Liver (tissue), 9 donors: ENCODE measurements around the gene POLR2C. TPM values are rescaled to one million over a fixed set of nuclear protein-coding genes. Genes with fewer than 3 reads are reported as not detected.

ENCODE experiments used
- DNase-seq: peaks from one replicate; pipeline ENCODE4 v3.0.0-alpha.2; 2017; ENCODE audit warnings: low spot score
- H3K27ac ChIP-seq, 2 donors: one replicate each; pipeline ENCODE4 v1.7.0; 2013; ENCODE audit warnings: inconsistent platforms in 2 of 2, low read length in 2 of 2, control low read depth in 1 of 2, low read depth in 1 of 2, mild to moderate bottlenecking in 1 of 2
- H3K27me3 ChIP-seq, 4 donors: one replicate each; pipeline versions ENCODE4 v1.6.1 to v1.7.0; 2013; ENCODE audit warnings: low read length in 3 of 4, inconsistent platforms in 1 of 4, mild to moderate bottlenecking in 1 of 4, moderate library complexity in 1 of 4; ENCODE audit not compliant: control insufficient read depth in 4 of 4, insufficient read depth in 4 of 4
- H3K36me3 ChIP-seq, 4 donors: one replicate each; pipeline versions ENCODE4 v1.6.1 to v1.7.0; 2013; ENCODE audit warnings: low read length in 3 of 4, mild to moderate bottlenecking in 3 of 4, low read depth in 1 of 4, moderate library complexity in 1 of 4; ENCODE audit not compliant: control insufficient read depth in 4 of 4, insufficient read depth in 3 of 4
- H3K4me1 ChIP-seq, 4 donors: one replicate each; pipeline versions ENCODE4 v1.6.1 to v1.7.0; 2013; ENCODE audit warnings: low read length in 3 of 4, mild to moderate bottlenecking in 3 of 4, moderate library complexity in 1 of 4; ENCODE audit not compliant: control insufficient read depth in 4 of 4, insufficient read depth in 4 of 4
- H3K4me3 ChIP-seq, 3 donors: one replicate each; pipeline versions ENCODE4 v1.6.1 to v1.7.0; 2013; ENCODE audit warnings: low read length in 3 of 3, control low read depth in 1 of 3, low read depth in 1 of 3, mild to moderate bottlenecking in 1 of 3
- H3K9ac ChIP-seq, 2 donors: one replicate each; pipeline ENCODE4 v1.7.0; 2013; ENCODE audit warnings: low read length in 2 of 2, mild to moderate bottlenecking in 2 of 2, moderate library complexity in 2 of 2, control low read depth in 1 of 2, low read depth in 1 of 2
- H3K9me3 ChIP-seq, 4 donors: one replicate each; pipeline versions ENCODE4 v1.6.1 to v1.7.0; 2013; ENCODE audit warnings: low read length in 3 of 4; ENCODE audit not compliant: control insufficient read depth in 4 of 4
- CTCF ChIP-seq: fragments of 150-350 bp; IDR thresholded peaks from 2 replicates; pipeline ENCODE4 v1.5.1; 2017; ENCODE audit warnings: improper control_type of control experiment, low read depth, low read length; ENCODE audit not compliant: missing input control
- FOXA1 ChIP-seq: IDR thresholded peaks from 2 replicates; pipeline ENCODE4 v1.6.1; 2016; ENCODE audit warnings: antibody characterized with exemption
- FOXA2 ChIP-seq: IDR thresholded peaks from 2 replicates; pipeline ENCODE4 v1.6.1; 2016; ENCODE audit warnings: antibody characterized with exemption
- GABPA ChIP-seq, 2 donors: IDR thresholded peaks in 1 of 2; conservative IDR thresholded peaks in 1 of 2; 2 replicates each; pipeline ENCODE4 v1.6.1; 2016; ENCODE audit warnings: antibody characterized with exemption in 2 of 2, mild to moderate bottlenecking in 1 of 2, moderate library complexity in 1 of 2
- HNF4A ChIP-seq, 2 donors: conservative IDR thresholded peaks; 2 replicates each; pipeline ENCODE4 v1.6.1; 2016; ENCODE audit warnings: antibody characterized with exemption in 2 of 2, mild to moderate bottlenecking in 2 of 2
- HNF4G ChIP-seq: IDR thresholded peaks from 2 replicates; pipeline ENCODE4 v1.6.1; 2016; ENCODE audit warnings: antibody characterized with exemption
- JUND ChIP-seq, 2 donors: IDR thresholded peaks; 2 replicates each; pipeline ENCODE4 v1.6.1; 2016; ENCODE audit warnings: antibody characterized with exemption in 2 of 2
- NR2F2 ChIP-seq: IDR thresholded peaks from 2 replicates; pipeline ENCODE4 v1.6.1; 2016; ENCODE audit warnings: antibody characterized with exemption
- RAD21 ChIP-seq, 2 donors: IDR thresholded peaks; 2 replicates each; pipeline ENCODE4 v1.6.1; 2016; ENCODE audit warnings: antibody characterized with exemption in 2 of 2, mild to moderate bottlenecking in 2 of 2
- REST ChIP-seq: IDR thresholded peaks from 2 replicates; pipeline ENCODE4 v1.6.1; 2016; ENCODE audit warnings: antibody characterized with exemption, mild to moderate bottlenecking
- RXRA ChIP-seq, 2 donors: IDR thresholded peaks; 2 replicates each; pipeline ENCODE4 v1.6.1; 2017 to 2018; ENCODE audit warnings: antibody characterized with exemption in 2 of 2, mild to moderate bottlenecking in 1 of 2
- SP1 ChIP-seq: IDR thresholded peaks from 2 replicates; pipeline ENCODE4 v1.6.1; 2018; ENCODE audit warnings: antibody characterized with exemption, mild to moderate bottlenecking
- TAF1 ChIP-seq: conservative IDR thresholded peaks from 2 replicates; pipeline ENCODE4 v1.6.1; 2016; ENCODE audit warnings: antibody characterized with exemption, mild to moderate bottlenecking
- YY1 ChIP-seq: IDR thresholded peaks from 2 replicates; pipeline ENCODE4 v1.6.1; 2016; ENCODE audit warnings: antibody characterized with exemption, mild to moderate bottlenecking
- ZBTB33 ChIP-seq: IDR thresholded peaks from 2 replicates; pipeline ENCODE4 v1.6.1; 2016; ENCODE audit warnings: antibody characterized with exemption
- WGBS: extraction: QIAGEN DNeasy Blood & Tissue Kit; methylation state at CpG from one replicate; pipeline ENCODE4 v1.1.7; 2013; 5-methylcytosine and 5-hydroxymethylcytosine counted together
- polyA plus RNA-seq, 2 donors: library from polyadenylated mRNA; stranded (reverse) in 1 of 2; unstranded in 1 of 2; fragments of 200-250 nt in 1 of 2; fragments of >200 nt in 1 of 2; fragmentation: Nextera tagmentation in 1 of 2; extraction: Ambion mirVana in 1 of 2; gene quantifications; one replicate each; pipeline versions ENCODE4 v1.2.1 to v1.2.3, GENCODE V29; 2013 to 2015
- total RNA-seq, 2 donors: library from RNA; depleted of rRNA; stranded (reverse); fragments of >200 nt; gene quantifications; one replicate each; pipeline ENCODE4 v1.2.3, GENCODE V29; 2014
- TF ChIP-seq, protein P1 (sequence below): IDR thresholded peaks from 2 replicates; pipeline ENCODE4 v1.6.1; 2016; ENCODE audit warnings: antibody characterized with exemption
- TF ChIP-seq, protein P2 (sequence below): IDR thresholded peaks from 2 replicates; pipeline ENCODE4 v1.6.1; 2016; ENCODE audit warnings: antibody characterized with exemption
- donor health status: healthy.
- donor health status: healthy.
- donor health status: healthy.
- donor health status: healthy.
- donor health status: healthy.

Gene POLR2C
- total and polyA plus RNA-seq, 4 donors: 25.4 to 68.0 (median 51.3) TPM

DNA sequence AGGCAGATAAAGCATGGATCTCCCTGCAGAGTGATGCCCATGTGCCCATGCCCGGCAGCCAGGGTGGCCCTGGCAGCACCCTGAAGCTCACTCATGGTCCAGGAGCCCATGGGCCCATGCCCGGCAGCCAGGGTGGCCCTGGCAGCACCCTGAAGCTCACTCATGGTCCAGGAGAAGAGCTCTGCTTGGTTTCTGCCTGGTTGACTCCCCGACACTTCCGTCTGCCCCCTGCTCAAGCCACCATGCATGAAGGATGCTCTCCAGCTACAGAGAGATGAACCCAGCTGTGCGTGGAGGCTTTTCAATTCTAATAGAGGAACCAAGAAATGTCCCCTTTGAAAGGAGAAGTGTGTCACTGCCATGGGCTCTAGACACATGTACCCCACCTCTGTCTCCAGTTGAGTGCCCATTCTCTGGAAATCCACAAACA lies 49.2 kb upstream of the POLR2C start:
- DNase-seq: no peak
- H3K9me3 ChIP-seq: no peaks in the 10 kb centered on the region
- no peak for TF ChIP-seq REST
- no peak for TF ChIP-seq RXRA (IDR thresholded peaks at IDR 0.05)
- TF ChIP-seq JUND (IDR thresholded peaks at IDR 0.05): no peak
- peaks cover 6 to 19% (median 13%) of the 10 kb centered on the region in 4 donors for H3K4me1 ChIP-seq
- H3K27ac ChIP-seq: no peak overlapping the region
- no peaks in the 10 kb centered on the region for H3K36me3 ChIP-seq
- H3K9ac ChIP-seq: no peak overlapping the region
- WGBS: 87% methylated on average over 5 of the region's 5 CpGs
- no peak overlapping the region for H3K4me3 ChIP-seq
- H3K27me3 ChIP-seq: no peaks in the 10 kb centered on the region

DNA sequence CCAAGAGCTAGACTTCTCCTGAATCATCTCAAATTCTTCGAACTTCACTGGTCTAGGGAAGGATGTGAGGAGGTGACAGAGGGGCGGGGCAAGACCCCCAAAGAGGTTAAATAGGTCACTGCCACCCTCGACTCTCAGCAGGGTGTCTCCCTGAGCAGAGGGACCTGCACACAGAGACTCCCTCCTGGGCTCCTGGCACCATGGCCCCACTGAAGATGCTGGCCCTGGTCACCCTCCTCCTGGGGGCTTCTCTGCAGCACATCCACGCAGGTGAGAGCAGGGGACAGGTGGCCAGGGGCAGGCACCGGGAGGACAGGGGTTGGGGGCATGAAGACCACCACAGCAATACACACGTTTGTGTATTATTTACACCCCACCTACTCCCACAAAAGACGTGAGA lies 48.7 kb upstream of the POLR2C start:
- WGBS: 63% methylated on average over 7 of the region's 7 CpGs
- Histone ChIP-seq H3K4me1 (peaks cover 6 to 22% (median 15%) of the 10 kb centered on the region in 4 donors), H3K36me3 (no peaks in the 10 kb centered on the region), H3K4me3 (no peak overlapping the region), H3K27ac (no peak overlapping the region), H3K9me3 (no peaks in the 10 kb centered on the region), H3K27me3 (no peaks in the 10 kb centered on the region), H3K9ac (no peak overlapping the region)
- TF ChIP-seq ZBTB33: no peak
- TF ChIP-seq, protein P1, sequence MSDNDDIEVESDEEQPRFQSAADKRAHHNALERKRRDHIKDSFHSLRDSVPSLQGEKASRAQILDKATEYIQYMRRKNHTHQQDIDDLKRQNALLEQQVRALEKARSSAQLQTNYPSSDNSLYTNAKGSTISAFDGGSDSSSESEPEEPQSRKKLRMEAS: no peak
- no peak for TF ChIP-seq CTCF
- TF ChIP-seq FOXA2: no peak
- TF ChIP-seq RAD21 (IDR thresholded peaks at IDR 0.05): no peak
- no peak for TF ChIP-seq NR2F2
- no peak for TF ChIP-seq HNF4A (conservative IDR thresholded peaks at IDR 0.05)
- no peak for TF ChIP-seq FOXA1
- TF ChIP-seq HNF4G: no peak
- no peak for TF ChIP-seq GABPA (IDR thresholded peaks at IDR 0.05 in 1 of 2, conservative IDR thresholded peaks at IDR 0.05 in 1 of 2)
- no peak for TF ChIP-seq TAF1
- TF ChIP-seq JUND (IDR thresholded peaks at IDR 0.05): no peak
- TF ChIP-seq, protein P2, sequence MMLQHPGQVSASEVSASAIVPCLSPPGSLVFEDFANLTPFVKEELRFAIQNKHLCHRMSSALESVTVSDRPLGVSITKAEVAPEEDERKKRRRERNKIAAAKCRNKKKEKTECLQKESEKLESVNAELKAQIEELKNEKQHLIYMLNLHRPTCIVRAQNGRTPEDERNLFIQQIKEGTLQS: no peak
- TF ChIP-seq YY1: no peak
- TF ChIP-seq SP1: no peak
- no peak for TF ChIP-seq REST
- no peak for DNase-seq
